ENCODE data around the gene ADRM1.

- TF ChIP-seq CTCF (IDR thresholded peaks at IDR 0.05; ENCODE audit: insufficient read depth, low read depth, low read length), result no peak
- no peak for TF ChIP-seq EZH2 (IDR thresholded peaks at IDR 0.05; ENCODE audit: insufficient read depth, low read length)
Measured at GRCh38 chr20:62303062-62303339, 204 bp downstream of the ADRM1 start.

Measured in astrocyte (in vitro differentiated cells and primary cell).